IMR-90 (cell line): ENCODE measurements around the gene IFNG-AS1. TPM values are rescaled to one million over a fixed set of nuclear protein-coding genes. Genes with fewer than 3 reads are reported as not detected.

ENCODE experiments used
- ATAC-seq: fragments of 200-7000 bp; cut with Tn5 transposase; 2 replicates; pipeline ENCODE4 v1.9.1; 2020; ENCODE audit warnings: low read depth, mild to moderate bottlenecking, moderate library complexity
- BruUV-seq: library from RNA; stranded (reverse); fragments of 400-500 nt; replicated peaks from 2 replicates; lab custom pipeline; 2021; lab: Mats Ljungman, UMichigan
- CTCF ChIA-PET: fragments of 300-600 bp; formaldehyde crosslinking; extraction: SDS; loops from one replicate; lab custom pipeline; 2021; ENCODE audit warnings: antibody characterized with exemption; lab: Yijun Ruan, JAX
- POLR2A ChIA-PET: fragments of 300-600 bp; sonication (Branson Sonifier 250); formaldehyde crosslinking; loops from one replicate; lab custom pipeline; 2022; ENCODE audit warnings: antibody characterized with exemption; ENCODE audit not compliant: unreplicated experiment; lab: Charles Lee
- DNase-seq: peaks from one replicate; pipeline ENCODE4 v3.0.0; 2013
- H2AFZ ChIP-seq: replicated peaks from 2 replicates; pipeline ENCODE3; 2013; ENCODE audit warnings: low read length, mild to moderate bottlenecking; ENCODE audit not compliant: poor library complexity
- H2AK5ac ChIP-seq: 2 replicates; pipeline ENCODE4 v1.6.1; 2013; ENCODE audit warnings: low read depth, low read length, inconsistent platforms
- H2AK9ac ChIP-seq: replicated peaks from 2 replicates; pipeline ENCODE3; 2013; ENCODE audit warnings: mild to moderate bottlenecking, low read depth, low read length, moderate library complexity; ENCODE audit not compliant: poor library complexity
- H2BK120ac ChIP-seq: 2 replicates; pipeline ENCODE4 v1.6.1; 2013; ENCODE audit warnings: low read depth, low read length, inconsistent platforms
- H2BK15ac ChIP-seq: 3 replicates; pipeline ENCODE4 v1.6.1; 2013; ENCODE audit warnings: low read depth, low read length, inconsistent platforms
- H2BK20ac ChIP-seq: 2 replicates; pipeline ENCODE4 v1.6.1; 2013; ENCODE audit warnings: low read depth, mild to moderate bottlenecking, inconsistent platforms, low read length, moderate library complexity
- H2BK5ac ChIP-seq: 2 replicates; pipeline ENCODE4 v1.6.1; 2013; ENCODE audit warnings: mild to moderate bottlenecking, low read depth, low read length, inconsistent platforms; ENCODE audit not compliant: poor library complexity, severe bottlenecking
- H3K14ac ChIP-seq: replicated peaks from 2 replicates; pipeline ENCODE4 v1.6.1; 2013; ENCODE audit warnings: low read depth, low read length, inconsistent platforms
- H3K18ac ChIP-seq: 2 replicates; pipeline ENCODE4 v1.6.1; 2013; ENCODE audit warnings: low read depth, low read length, control low read depth
- H3K23ac ChIP-seq: 2 replicates; pipeline ENCODE4 v1.6.1; 2013; ENCODE audit warnings: low read depth, low read length, inconsistent platforms
- H3K27ac ChIP-seq: 2 replicates; pipeline ENCODE4 v1.5.1; 2013; ENCODE audit warnings: mild to moderate bottlenecking, control low read depth, low read length; ENCODE audit not compliant: insufficient read depth
- H3K27me3 ChIP-seq: 2 replicates; pipeline ENCODE4 v1.6.1; 2013; ENCODE audit warnings: low read length; ENCODE audit not compliant: control insufficient read depth, insufficient read depth
- H3K36me3 ChIP-seq: 2 replicates; pipeline ENCODE4 v1.6.1; 2013; ENCODE audit warnings: low read length, mixed read lengths; ENCODE audit not compliant: control insufficient read depth, insufficient read depth
- H3K4ac ChIP-seq: 2 replicates; pipeline ENCODE4 v1.6.1; 2013; ENCODE audit warnings: low read depth, low read length, inconsistent platforms
- H3K4me1 ChIP-seq: 2 replicates; pipeline ENCODE4 v1.6.1; 2013; ENCODE audit warnings: low read length, mixed read lengths; ENCODE audit not compliant: control insufficient read depth, insufficient read depth
- H3K4me2 ChIP-seq: 2 replicates; pipeline ENCODE4 v1.6.1; 2013; ENCODE audit warnings: low read depth, mild to moderate bottlenecking, control low read depth, low read length, moderate library complexity
- H3K4me3 ChIP-seq: 2 replicates; pipeline ENCODE4 v1.5.1; 2013; ENCODE audit warnings: low read depth, mild to moderate bottlenecking, control low read depth, low read length, moderate library complexity; ENCODE audit not compliant: insufficient read depth
- H3K56ac ChIP-seq: 2 replicates; pipeline ENCODE4 v1.6.1; 2013; ENCODE audit warnings: low read length, inconsistent platforms; ENCODE audit not compliant: insufficient read depth; ENCODE audit errors: extremely low read depth
- H3K79me1 ChIP-seq, 2 experiments: 2 replicates each; pipeline ENCODE4 v1.6.1; 2013; ENCODE audit warnings: low read length in 2 of 2, inconsistent platforms in 1 of 2, low read depth in 1 of 2
- H3K9ac ChIP-seq: 2 replicates; pipeline ENCODE4 v1.6.1; 2013; ENCODE audit warnings: low read depth, low read length, control low read depth
- H3K9me1 ChIP-seq: 2 replicates; pipeline ENCODE4 v1.6.1; 2013; ENCODE audit warnings: low read length, inconsistent platforms; ENCODE audit not compliant: insufficient read depth
- H3K9me3 ChIP-seq: 2 replicates; pipeline ENCODE4 v1.6.1; 2013; ENCODE audit warnings: low read length; ENCODE audit not compliant: control insufficient read depth, insufficient read depth
- H4K20me1 ChIP-seq: 2 replicates; pipeline ENCODE4 v1.6.1; 2013; ENCODE audit warnings: low read length, inconsistent platforms; ENCODE audit not compliant: insufficient read depth
- H4K5ac ChIP-seq: 2 replicates; pipeline ENCODE4 v1.6.1; 2013; ENCODE audit warnings: mild to moderate bottlenecking, low read depth, low read length, control low read depth
- H4K8ac ChIP-seq, 2 experiments: 2 replicates each; pipeline ENCODE4 v1.6.1; 2013; ENCODE audit warnings: low read depth in 2 of 2, low read length in 2 of 2, control low read depth in 1 of 2, inconsistent platforms in 1 of 2
- H4K91ac ChIP-seq: 2 replicates; pipeline ENCODE4 v1.6.1; 2013; ENCODE audit warnings: low read depth, low read length, inconsistent platforms; ENCODE audit not compliant: insufficient read depth
- BHLHE40 ChIP-seq: fragments of 150-350 bp; IDR thresholded peaks from 2 replicates; pipeline ENCODE4 v1.6.1; 2016; ENCODE audit warnings: mild to moderate bottlenecking, low read depth, low read length
- CEBPB ChIP-seq: IDR thresholded peaks from 2 replicates; pipeline ENCODE4 v1.6.1; 2012; ENCODE audit warnings: low read depth, low read length, improper control_type of control experiment
- CHD1 ChIP-seq: IDR thresholded peaks from 2 replicates; pipeline ENCODE4 v1.6.1; 2012; ENCODE audit warnings: low read depth, low read length, improper control_type of control experiment
- ELK1 ChIP-seq: fragments of 150-350 bp; IDR thresholded peaks from 2 replicates; pipeline ENCODE4 v1.6.1; 2016; ENCODE audit warnings: low read depth, mild to moderate bottlenecking, low read length, moderate library complexity, borderline replicate concordance
- FOS ChIP-seq: fragments of 150-350 bp; IDR thresholded peaks from 2 replicates; pipeline ENCODE4 v1.6.1; 2016; ENCODE audit warnings: low read depth, low read length
- MAFK ChIP-seq: IDR thresholded peaks from 2 replicates; pipeline ENCODE4 v1.6.1; 2012; ENCODE audit warnings: low read depth, low read length, improper control_type of control experiment
- MAZ ChIP-seq: IDR thresholded peaks from 2 replicates; pipeline ENCODE4 v1.6.1; 2012; ENCODE audit warnings: low read depth, mild to moderate bottlenecking, low read length, improper control_type of control experiment, moderate library complexity, borderline replicate concordance
- MXI1 ChIP-seq: IDR thresholded peaks from 2 replicates; pipeline ENCODE4 v1.6.1; 2012; ENCODE audit warnings: low read depth, mild to moderate bottlenecking, low read length, moderate library complexity, borderline replicate concordance
- NFE2L2 ChIP-seq: fragments of 150-350 bp; IDR thresholded peaks from 2 replicates; pipeline ENCODE4 v1.6.1; 2016; ENCODE audit warnings: low read depth, mild to moderate bottlenecking, low read length
- RAD21 ChIP-seq: IDR thresholded peaks from 2 replicates; pipeline ENCODE4 v1.6.1; 2012; ENCODE audit warnings: low read length, improper control_type of control experiment
- RCOR1 ChIP-seq: IDR thresholded peaks from 2 replicates; pipeline ENCODE4 v1.6.1; 2012; ENCODE audit warnings: mild to moderate bottlenecking, low read length, improper control_type of control experiment; ENCODE audit not compliant: insufficient replicate concordance
- RFX5 ChIP-seq: IDR thresholded peaks from 2 replicates; pipeline ENCODE4 v1.8.0; 2012; ENCODE audit warnings: low read depth, mild to moderate bottlenecking, low read length, moderate library complexity
- WGBS, 2 experiments: methylation state at CpG; one replicate each; pipeline versions ENCODE4 v1.1.5 to v1.1.7; 2013; ENCODE audit warnings: missing lambda C conversion rate in 2 of 2; ENCODE audit not compliant: insufficient read length in 1 of 2; ENCODE audit errors: extremely low coverage in 2 of 2; 5-methylcytosine and 5-hydroxymethylcytosine counted together
- dilution Hi-C: fragments of 300-500 bp; cut with HindIII; formaldehyde crosslinking; loops from one replicate; pipeline ENCODE4 v1.14.3; 2018; ENCODE audit warnings: low sequenced_read_pairs; ENCODE audit not compliant: unreplicated experiment
- in situ Hi-C: fragments of 300-500 bp; cut with MboI; formaldehyde crosslinking; loops from 3 replicates; pipeline ENCODE4 v1.14.3; 2019; ENCODE audit warnings: low sequenced_read_pairs, inconsistent platforms, mixed read lengths
- intact Hi-C: fragments of 100-400 bp; cut with micrococcal nuclease; formaldehyde crosslinking; loops from 2 replicates; pipeline ENCODE4 v1.10.0; 2022
- polyA plus RNA-seq, 3 experiments: library from polyadenylated mRNA; depleted of rRNA; stranded (reverse); fragments of >200 nt; gene quantifications; 2 replicates each; pipeline ENCODE4 v1.2.3, GENCODE V29; 2012; ENCODE audit warnings: low replicate concordance in 1 of 3
- total RNA-seq: library from RNA; depleted of rRNA; stranded (reverse); fragments of >200 nt; gene quantifications from 2 replicates; pipeline ENCODE4 v1.2.3, GENCODE V29; 2012
- TF ChIP-seq, protein P1 (sequence below): conservative IDR thresholded peaks from 2 replicates; pipeline ENCODE4 v1.5.1; 2012; ENCODE audit warnings: mild to moderate bottlenecking, low read depth, low read length, improper control_type of control experiment
- TF ChIP-seq, protein P2 (sequence below): fragments of 150-350 bp; IDR thresholded peaks from 2 replicates; pipeline ENCODE4 v1.6.1; 2017; ENCODE audit warnings: mild to moderate bottlenecking, antibody characterized with exemption, low read length, low read depth

The IFNG-AS1 gene
- total and polyA plus RNA-seq, 2 of the 4 experiments (the other 2 are of a cell fraction), result not detected

DNA sequence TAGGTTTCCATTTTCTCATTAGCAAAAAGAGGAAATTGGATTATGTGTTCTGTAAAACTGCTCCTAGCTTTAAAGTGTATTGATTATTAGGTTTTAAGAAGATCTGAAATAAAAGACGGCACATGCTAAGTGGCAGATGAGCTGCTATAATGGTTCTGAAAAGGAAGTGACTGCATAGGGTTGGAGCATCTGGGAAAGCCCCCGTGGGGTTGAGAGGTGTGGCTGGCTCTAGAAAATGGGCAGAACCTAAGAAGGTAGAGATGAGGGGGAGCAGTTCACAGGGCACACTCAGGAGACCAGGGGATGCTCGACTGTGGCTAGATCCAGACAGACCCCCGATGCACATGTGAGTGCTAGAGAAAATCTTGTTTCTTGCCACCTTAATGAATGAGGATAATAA is 1.9 kb downstream of the IFNG-AS1 start:
- no peak for DNase-seq
- no TSS peak for BruUV-seq
- 69% methylated on average over 4 of the region's 4 CpGs; no CpG with 5 or more reads in 1 of the 2 experiments for WGBS, 2 experiments

More for the DNA sequence above, 1.9 kb downstream of the IFNG-AS1 start:
- Histone ChIP-seq H3K56ac (no peak overlapping the region), H2AK9ac (no peak overlapping the region), H3K9me3 (no peaks in the 10 kb centered on the region), H3K27me3 (peaks cover 9% of the 10 kb centered on the region), H3K14ac (no peak overlapping the region), H2AK5ac (no peak overlapping the region), H3K9me1 (no peaks in the 10 kb centered on the region), H2AFZ (no peak overlapping the region), H4K20me1 (no peaks in the 10 kb centered on the region), H2BK120ac (no peak overlapping the region), H2BK15ac (no peak overlapping the region), H3K18ac (no peak overlapping the region), H4K5ac (no peak overlapping the region), H4K8ac (no peak overlapping the region), H4K91ac (no peak overlapping the region), H2BK20ac (no peak overlapping the region), H3K9ac (no peak overlapping the region), H3K23ac (no peak overlapping the region), H3K27ac (no peak overlapping the region), H3K79me1 (no peaks in the 10 kb centered on the region), H3K4me2 (no peak overlapping the region), H3K4ac (no peak overlapping the region), H3K4me1 (no peaks in the 10 kb centered on the region), H3K4me3 (no peak overlapping the region), H3K36me3 (no peaks in the 10 kb centered on the region), H2BK5ac (no peak overlapping the region)
- ATAC-seq, result no peak
- TF ChIP-seq MXI1, result no peak
- TF ChIP-seq, protein P1, sequence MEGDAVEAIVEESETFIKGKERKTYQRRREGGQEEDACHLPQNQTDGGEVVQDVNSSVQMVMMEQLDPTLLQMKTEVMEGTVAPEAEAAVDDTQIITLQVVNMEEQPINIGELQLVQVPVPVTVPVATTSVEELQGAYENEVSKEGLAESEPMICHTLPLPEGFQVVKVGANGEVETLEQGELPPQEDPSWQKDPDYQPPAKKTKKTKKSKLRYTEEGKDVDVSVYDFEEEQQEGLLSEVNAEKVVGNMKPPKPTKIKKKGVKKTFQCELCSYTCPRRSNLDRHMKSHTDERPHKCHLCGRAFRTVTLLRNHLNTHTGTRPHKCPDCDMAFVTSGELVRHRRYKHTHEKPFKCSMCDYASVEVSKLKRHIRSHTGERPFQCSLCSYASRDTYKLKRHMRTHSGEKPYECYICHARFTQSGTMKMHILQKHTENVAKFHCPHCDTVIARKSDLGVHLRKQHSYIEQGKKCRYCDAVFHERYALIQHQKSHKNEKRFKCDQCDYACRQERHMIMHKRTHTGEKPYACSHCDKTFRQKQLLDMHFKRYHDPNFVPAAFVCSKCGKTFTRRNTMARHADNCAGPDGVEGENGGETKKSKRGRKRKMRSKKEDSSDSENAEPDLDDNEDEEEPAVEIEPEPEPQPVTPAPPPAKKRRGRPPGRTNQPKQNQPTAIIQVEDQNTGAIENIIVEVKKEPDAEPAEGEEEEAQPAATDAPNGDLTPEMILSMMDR, result no peak
- no peak for TF ChIP-seq FOS
- no peak for TF ChIP-seq MAFK
- TF ChIP-seq MAZ, result no peak
- no peak for TF ChIP-seq CEBPB
- no peak for TF ChIP-seq BHLHE40
- TF ChIP-seq RFX5, result no peak
- TF ChIP-seq NFE2L2, result no peak
- no peak for TF ChIP-seq RCOR1
- TF ChIP-seq, protein P2, sequence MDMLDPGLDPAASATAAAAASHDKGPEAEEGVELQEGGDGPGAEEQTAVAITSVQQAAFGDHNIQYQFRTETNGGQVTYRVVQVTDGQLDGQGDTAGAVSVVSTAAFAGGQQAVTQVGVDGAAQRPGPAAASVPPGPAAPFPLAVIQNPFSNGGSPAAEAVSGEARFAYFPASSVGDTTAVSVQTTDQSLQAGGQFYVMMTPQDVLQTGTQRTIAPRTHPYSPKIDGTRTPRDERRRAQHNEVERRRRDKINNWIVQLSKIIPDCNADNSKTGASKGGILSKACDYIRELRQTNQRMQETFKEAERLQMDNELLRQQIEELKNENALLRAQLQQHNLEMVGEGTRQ, result no peak
- no peak for TF ChIP-seq CHD1
- TF ChIP-seq ELK1, result no peak
- TF ChIP-seq RAD21, result no peak
- intact Hi-C loops (no loop called here), dilution Hi-C loops (no loop called here), in situ Hi-C loops (no loop called here)
- CTCF ChIA-PET, result no interaction called here
- POLR2A ChIA-PET, result no interaction called here
